Globus pallidus (tissue), 1 donor: ENCODE results near the gene RAB20.

Source experiments
- DNase-seq: peaks from one replicate; pipeline ENCODE4 v3.0.0-alpha.2; 2015; ENCODE audit warnings: low spot score

RAB20 gene

DNA sequence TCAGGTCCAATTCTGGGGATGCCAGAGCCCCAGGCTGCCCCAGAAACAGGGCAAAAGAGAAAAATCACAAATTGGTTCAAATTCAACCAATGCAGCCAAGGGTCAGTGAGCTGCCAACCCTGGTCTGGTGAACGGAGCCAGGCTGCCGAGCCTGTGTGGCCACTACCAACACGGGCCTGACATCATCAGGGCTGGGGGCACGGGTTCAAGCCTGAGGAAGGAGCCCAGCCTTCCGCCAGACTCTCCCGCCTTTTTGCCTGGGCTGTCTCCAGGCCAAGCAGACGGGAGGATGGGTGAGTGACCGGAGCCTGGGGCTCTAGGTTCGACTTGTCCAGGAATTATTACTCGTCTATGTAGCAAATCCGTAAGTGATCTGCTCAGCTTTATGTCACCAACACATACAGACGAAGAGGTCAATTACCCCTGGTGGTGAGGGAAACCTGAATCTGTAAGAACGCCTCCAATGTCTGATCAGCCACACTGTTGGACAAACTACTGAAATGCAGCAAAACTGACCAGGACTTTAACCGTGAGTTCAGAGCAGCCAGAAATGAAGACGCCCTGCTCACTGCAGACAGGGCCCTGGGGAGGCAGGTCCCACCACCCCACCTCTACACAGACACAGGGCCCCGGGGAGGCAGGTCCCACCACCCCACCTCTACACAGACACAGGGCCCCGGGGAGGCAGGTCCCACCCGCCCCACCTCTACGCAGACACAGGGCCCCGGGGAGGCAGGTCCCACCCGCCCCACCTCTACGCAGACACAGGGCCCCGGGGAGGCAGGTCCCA is 31.8 kb downstream of the RAB20 start:
- DNase-seq, result no peak

DNA sequence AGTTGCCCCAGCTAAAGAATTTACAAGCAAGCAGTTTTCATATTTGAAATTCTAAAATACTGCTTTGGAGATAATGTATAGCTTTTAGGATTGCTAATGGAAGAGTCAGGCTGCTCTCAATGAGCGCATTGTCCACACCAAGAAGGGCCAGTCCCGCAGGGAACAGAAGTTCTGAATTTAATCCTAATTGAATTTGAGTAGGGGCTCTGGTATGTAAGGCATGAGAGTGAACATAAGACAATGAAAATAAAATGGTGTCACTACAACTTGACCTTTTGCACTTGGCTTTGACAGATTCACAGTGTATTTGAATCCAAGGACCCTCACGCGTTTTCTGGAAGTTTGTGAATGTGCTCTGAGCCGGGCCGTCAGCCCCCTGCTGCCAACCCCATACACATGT is 32.6 kb downstream of the RAB20 start:
- no peak for DNase-seq

DNA sequence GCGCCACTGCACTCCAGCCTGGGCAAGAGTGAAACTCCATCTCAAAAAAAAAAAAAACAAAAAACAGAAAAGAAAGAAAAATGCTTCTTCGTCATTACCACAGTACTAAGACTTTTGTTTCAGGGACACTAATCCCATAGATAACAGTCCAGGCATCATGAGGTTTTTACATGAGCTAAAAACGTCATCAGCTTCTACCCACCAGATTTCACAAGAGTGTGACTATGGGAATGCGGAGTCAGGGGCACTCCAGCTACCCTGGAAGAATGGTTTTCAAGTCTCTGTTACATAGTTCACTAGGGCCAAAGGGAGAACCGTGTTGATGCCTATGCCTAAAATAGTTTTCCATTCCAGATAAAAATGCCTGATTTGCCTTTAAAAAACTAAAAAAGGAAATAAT is 33.2 kb downstream of the RAB20 start:
- DNase-seq, result no peak

DNA sequence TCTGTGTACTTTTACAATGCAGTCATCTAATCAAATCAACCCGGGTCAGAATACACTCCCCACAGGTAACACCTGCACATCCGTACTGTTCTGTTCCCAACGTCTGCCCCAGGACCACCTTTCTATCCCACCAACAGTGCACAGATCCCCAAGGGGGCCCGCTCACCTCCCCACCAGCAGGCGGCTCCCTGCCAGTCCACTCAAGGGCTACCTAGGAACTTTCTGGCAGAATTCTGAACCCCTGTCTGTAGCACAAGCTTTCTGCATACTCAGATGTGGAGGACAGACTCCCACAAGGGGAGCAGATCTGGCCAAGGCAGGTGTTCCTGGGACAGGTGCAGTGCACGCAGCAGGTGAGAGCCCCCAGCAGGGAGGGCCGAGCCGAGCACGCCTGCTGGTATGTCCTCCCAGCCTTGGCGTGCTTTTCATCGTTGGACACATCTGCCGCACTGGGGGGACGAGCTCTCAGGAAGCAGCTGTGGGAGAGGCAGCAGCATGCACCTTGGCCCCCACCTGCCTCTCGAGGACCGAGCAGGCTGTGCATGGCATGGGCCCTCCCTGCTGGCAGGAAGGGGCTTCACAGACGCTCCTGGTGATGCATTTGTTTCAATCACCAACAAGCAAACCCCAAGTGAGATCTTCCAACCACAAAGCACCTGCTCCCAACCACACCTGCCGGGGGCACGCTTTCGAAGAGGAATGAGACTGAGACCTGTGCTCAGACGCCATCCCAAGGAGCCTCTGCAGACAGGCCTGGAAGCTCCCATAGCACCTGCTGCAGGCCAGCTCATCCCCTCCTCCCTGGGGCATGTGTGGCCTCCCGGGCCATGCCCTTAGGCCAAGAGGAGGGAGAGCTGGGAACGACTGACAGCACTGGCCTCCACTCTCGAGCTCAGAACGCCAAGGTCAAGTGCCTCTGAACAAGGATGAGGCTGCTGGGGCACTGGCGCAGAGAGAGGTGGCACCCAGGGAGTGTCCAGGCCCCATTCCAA is 35.9 kb downstream of the RAB20 start:
- DNase-seq, result no peak

DNA sequence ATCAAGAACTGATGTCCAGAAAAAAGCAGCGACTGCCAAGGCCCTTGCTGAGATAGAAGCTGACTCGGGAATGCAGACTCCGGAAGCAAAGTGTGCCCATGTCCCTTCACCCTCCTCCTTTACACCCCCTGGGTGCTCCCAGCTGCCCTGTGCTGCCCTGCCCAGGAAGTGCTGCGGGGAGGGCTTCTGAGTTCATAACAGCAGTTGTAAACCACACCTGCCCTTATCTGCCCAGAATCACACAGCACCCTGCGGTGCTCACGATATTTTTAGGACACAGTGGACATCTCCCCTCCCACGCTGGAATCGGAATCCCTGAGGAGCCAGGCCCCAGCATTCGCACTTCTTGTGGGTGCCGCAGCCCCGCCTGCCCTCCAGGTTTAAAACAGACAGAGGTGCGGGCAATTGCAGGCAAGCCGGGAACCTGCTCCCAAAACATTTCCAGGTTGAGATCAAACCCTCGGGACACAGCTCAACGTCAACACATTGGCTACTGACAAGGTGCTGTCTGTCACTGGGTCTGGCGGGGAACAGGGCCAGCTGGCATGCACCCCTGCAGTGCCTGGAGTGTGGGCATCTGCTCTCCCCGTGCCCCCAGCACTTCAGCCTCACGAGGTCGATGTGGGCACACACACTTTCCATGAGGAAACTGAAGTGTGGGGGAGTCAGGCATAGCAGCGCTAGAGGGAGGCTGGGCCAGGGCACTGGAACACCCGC is 36.8 kb downstream of the RAB20 start:
- no peak for DNase-seq

DNA sequence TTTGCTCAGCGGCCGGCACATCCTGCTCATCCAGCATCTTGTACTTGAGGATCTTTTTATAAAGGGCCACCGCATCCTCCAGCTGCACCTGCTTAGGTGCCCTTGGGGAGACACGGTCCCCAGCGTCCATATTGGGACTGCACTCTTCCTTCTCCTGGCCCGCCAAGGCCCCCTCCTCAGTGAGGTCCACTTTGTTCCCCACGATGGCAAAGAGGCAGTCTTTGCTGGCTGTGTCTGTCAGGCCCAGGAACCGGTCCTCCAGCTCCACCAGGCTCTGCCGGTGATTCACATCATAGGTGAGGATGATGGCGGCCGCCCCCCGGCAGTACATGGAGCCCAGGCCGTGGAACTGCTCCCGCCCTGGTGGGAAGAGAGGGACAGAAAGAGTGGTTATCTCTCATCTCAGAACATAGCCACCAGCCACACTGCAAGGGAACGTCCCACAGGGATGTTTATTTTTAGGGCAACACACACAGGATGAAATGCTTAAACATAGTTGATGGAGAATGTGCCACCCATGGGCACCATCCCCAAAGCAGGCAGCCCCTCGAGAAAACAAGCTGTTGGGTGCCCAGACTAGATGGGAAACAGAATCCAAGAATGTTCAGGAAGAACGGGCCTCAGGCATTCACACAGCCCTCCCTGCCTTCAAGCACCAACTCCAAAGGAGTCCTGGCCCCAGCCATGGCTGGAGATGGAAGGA is 37.5 kb downstream of the RAB20 start:
- no peak for DNase-seq

DNA sequence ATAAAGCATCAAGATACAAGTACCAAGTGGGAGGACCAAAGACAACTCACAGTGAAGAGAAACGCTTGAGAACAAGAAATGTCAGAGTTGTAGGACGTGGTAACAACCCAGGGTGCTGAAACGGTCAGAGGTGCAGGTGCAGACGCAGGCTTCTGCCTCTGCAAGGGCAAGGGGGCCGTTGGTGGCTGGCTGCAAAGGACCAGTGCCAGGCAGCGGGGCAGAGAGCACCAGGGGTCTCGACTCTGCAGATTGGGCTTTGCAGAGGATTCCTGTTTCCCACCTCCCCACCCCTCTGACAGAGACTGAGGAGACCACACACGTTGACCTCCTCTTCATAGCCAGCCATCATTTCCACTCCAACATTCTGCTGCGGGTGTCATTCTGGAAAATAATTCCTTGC is 38.3 kb downstream of the RAB20 start:
- no peak for DNase-seq

DNA sequence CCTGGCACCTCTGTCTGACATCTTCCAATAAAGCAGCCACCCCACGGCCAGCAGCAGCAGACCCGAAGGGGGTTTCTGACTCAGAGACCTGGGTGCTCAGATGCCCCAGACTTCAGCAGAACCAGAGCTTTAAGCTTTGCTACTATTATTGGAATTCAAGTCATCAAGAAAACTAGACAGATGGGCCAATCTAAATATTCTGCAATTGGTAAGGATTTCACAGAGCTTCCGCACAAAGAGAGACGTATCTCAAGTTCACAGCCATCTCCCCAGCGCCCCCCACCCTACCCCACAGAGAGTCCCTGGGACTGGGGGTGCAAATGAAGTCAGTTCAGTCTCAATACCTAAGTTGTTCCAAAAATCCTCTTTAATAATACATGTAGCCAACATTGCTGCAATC is 38.8 kb downstream of the RAB20 start:
- DNase-seq, result no peak

DNA sequence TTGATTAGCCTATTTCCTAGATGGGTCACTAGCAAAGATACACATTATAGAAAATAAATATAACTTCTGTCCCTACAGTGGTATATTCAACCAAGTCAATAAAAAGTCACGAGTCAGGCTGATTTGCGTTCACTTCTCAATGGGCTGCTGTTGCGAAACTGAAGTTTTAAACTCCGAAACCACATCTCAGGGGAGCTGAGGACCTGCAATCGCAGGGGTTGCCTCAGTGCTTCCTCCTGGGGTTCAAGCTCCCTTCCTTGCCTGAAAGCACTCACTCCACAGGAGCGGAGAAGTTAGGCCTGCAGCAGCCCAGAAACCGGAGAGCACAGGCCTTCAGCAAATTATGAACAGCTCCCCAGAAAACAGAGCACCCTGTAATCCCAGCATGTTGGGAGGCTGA is 39.6 kb downstream of the RAB20 start:
- DNase-seq, result no peak

DNA sequence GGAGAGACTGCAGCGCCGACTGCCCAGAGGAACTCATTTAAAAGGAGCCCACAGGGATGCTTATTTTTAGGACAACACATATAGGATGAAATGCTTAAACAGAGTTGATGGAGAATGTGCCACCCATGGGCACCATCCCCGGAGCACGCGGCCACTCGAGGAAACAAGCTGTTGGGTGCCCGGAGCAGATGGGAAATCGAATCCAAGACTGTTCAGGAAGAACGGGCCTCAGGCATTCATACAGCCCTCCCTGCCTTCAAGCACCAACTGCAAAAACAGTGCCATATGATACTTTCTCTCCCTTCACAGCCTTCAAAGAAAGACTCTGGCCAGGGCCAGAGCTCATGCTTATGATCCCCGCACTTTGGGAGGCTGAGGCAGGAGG is 40.2 kb downstream of the RAB20 start:
- no peak for DNase-seq

DNA sequence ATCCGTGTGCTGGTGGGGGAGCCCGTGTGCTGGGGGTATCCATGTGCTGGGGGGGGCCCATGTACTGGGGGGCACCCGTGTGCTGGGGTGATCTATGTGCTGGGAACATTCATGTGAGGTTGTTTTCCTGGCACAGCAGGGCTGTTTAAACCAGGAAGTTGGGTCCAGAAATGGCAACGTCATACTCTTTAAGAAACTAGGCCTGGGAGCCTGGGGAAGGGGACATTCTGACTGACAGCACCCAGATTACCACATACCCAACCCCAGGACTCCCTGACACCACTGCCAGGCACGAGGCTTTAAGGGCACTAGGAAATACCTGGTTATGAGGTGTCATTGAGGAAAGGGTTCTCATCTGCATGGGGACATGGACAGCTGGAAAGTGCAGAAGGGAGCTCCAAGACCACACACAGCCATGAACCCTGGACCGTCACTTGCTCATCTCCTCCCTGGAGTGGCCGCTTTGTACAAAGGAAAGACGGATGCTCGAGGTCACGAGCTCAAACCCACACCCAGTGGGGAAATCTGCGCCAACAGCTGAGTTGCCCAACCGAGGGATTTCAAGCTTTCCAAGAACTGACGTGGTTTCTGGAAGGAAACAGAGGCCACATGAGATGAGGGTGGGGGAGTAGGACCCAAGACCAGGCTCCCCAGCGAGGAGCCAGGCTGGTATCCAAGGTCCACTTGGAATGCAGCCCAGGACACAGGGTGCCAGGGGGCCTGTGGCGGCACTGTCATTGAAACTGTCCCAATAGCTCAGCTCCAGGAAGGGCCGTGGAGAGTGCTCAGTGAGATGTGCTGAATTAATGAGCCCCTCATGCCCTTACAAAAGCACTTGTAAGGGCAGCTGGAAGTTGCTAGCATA is 40.9 kb downstream of the RAB20 start:
- DNase-seq, result peak; percentile 81

DNA sequence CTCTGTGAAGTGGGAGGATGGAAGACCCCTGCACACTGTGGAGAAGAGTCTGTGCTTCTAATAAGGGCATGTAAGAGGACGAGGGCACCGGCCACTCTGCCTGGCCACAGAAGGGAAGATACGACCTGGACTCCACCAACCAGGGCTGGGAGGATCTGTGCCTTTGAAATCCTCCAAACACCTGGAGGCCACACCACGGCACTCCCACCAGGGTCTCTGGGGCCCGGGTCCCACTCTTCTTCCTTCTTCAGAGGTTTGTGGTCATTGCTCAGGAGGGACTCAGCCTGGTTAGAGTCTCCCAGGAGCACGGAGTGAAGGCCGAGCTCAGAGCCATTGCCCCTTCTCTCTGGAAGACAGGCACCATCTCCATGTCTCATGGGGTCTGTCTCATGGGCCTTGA is 42.0 kb downstream of the RAB20 start:
- no peak for DNase-seq

DNA sequence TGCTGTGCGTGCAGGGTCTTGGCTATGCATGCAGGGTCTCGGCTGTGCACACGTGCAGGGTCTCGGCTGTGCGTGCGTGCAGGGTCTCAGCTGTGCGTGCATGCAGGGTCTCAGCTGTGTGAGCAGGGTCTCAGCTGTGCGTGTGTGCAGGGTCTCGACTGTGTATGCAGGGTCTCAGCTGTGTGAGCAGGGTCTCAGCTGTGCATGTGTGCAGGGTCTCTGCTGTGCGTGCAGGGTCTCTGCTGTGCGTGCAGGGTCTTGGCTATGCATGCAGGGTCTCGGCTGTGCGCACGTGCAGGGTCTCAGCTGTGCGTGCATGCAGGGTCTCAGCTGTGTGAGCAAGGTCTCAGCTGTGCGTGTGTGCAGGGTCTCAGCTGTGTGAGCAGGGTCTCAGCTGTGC is 42.5 kb downstream of the RAB20 start:
- no peak for DNase-seq

DNA sequence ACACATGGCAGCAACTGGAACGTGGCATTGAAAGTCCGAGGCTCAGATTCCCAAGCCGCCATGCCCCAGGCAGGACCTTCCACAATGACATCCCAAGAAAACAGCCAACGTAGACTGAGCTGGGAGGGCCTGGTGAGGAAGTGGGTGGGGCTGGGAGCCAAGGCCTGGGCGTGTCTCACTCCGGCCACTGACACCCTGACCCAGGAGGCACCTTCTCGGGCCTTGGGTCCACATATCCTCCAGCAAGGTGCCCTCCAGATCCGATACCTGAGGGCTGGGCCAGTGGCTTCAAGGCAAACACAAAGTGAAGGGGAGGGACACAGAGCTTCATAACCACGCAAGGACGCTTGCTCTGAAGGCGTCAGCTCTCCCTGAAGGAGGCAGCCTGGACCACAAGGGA is 43.0 kb downstream of the RAB20 start:
- no peak for DNase-seq

DNA sequence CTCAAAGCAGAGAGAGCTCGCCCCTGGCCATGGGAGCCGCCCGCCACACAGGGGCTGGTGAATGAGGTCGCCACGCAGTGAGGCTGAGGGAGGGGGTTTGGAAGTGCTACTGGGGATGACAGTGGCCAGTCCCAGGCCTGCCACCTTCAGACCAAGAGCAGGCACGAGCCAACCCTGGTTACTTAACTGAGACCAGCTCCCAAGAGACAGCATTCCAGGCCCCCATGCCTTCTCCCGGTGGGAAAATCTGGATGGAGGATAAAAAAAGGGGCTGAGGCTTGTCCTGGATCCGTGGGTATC is 43.3 kb downstream of the RAB20 start:
- no peak for DNase-seq

DNA sequence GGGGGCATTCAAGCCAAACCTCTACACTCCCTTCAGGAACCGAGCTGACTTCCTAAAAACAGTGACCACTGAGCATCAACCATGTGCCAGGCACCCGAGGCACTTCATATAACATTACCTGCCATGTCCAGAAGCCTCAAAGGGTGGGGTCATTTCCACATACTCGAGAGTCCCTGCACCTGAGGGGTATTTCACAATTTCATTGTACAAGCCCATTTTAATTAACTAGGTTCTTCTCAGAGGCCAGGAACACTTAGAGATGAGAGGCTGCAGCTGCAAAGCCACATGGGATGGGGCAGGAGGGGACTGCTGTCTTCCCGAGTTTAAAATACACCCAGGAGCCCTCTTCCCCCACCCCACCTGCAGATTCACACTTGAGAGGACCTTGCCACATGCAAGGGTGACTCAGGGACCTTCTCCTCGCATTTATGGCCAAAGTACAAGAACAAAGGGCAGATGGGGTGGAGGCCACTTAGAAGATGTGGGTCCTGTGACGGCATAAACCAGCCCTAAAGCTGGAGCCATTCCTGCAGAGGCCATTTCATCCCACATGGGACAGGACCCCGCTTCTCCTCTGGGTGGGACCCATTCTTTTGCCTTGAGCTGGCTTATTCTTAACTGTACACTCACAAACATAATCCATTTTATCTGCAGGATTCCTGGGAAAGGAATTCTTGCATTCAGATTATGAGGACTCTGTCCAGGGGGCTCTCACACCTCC is 43.9 kb downstream of the RAB20 start:
- DNase-seq, result no peak

DNA sequence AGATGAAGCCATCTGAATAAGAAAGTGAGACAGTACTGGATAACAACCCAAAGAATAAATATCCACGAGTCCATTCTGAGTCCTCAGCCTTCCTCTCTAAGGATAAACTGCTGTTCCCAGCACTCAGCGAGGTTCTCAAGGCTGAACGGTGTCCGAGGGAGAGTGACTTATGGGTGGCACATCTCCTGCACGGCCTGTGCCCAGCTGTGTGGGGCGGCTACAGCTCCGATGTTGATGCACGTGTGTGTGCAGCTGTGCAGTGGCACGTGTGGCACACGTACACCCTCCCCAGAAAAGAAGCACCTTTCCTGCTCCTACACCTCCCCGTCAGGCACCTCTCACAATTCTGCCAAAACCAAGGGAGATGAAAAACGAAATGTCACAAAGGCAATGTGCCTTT is 45.0 kb downstream of the RAB20 start:
- no peak for DNase-seq

DNA sequence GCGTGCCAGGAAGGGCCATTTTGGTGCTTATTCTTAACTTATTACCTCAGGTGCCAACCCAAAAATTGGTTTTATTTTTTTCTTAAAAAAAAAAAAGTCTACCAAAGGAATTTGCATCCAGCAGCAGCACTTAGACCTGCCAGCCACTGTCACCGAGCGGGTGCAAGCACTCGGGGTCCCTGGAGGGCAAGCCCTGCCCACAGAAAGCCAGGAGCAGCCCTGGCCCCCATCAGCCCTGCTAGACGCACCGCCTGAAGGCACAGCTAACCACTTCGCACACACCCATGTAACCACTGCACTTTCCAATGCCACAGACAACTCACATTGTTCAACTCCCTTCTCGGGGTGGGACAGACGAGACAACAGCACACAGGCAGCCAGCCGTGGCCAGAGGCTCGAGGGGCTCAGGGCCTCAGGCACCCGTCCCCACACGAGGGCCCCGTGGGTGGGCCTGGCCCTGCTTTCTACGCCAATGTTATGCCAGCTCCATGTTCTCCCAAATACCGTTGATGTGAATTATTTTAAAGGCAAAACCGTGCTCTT is 49.3 kb downstream of the RAB20 start:
- no peak for DNase-seq

DNA sequence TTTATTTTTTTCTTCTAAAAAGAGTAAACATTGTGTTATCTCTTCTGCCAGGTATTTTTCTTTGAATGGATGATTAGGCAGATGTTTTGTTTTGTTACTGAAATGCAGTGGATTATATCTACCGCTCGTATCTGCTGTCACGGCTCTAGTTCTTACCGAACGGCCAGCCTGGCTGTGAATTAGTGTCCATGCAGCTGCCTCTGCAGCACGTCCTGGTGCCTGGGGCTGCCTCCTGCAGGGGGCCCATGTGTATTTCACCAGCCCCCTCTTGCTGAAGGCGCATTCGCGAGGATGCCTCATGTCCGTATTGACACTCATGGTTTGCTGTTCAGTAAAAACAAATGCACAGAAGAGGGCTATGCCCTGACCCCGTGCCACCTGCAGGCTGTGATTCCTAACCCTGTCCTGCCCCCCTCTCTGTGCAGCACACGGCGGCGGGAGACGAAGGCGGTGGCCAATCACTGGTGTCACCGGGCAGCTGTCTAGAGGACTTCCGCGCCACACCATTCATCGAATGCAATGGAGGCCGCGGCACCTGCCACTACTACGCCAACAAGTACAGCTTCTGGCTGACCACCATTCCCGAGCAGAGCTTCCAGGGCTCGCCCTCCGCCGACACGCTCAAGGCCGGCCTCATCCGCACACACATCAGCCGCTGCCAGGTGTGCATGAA is 49.9 kb downstream of the RAB20 start:
- no peak for DNase-seq
